MG63 (cell line): ENCODE measurements around the gene SUSD3. TPM values are rescaled to one million over a fixed set of nuclear protein-coding genes. Genes with fewer than 3 reads are reported as not detected.

Experiments
- DNase-seq: peaks from one replicate; pipeline ENCODE4 v3.0.0-alpha.2; 2020
- H3K27me3 ChIP-seq: fragments of 250-450 bp; sonication (Bioruptor Pico); 2 replicates; pipeline ENCODE4 v1.5.1; 2020; ENCODE audit warnings: mild to moderate bottlenecking, moderate library complexity
- H3K36me3 ChIP-seq: fragments of 250-450 bp; sonication (Bioruptor Pico); 2 replicates; pipeline ENCODE4 v1.5.1; 2020; ENCODE audit warnings: mild to moderate bottlenecking, moderate library complexity
- H3K4me3 ChIP-seq: fragments of 250-450 bp; sonication (Bioruptor Pico); 2 replicates; pipeline ENCODE4 v1.5.1; 2020; ENCODE audit warnings: mild to moderate bottlenecking, moderate library complexity
- H3K9me3 ChIP-seq: fragments of 250-450 bp; sonication (Bioruptor Pico); 2 replicates; pipeline ENCODE4 v1.5.1; 2020; ENCODE audit warnings: mild to moderate bottlenecking, moderate library complexity
- total RNA-seq: library from RNA; depleted of rRNA; stranded (reverse); fragments of >200 nt; shearing (Covaris generic); gene quantifications from 2 replicates; pipeline ENCODE4 v1.2.3, GENCODE V29; 2014; ENCODE audit warnings: low replicate concordance

Gene SUSD3
- total RNA-seq, 1 experiment from 2014 or later, result 0.40 TPM

DNA sequence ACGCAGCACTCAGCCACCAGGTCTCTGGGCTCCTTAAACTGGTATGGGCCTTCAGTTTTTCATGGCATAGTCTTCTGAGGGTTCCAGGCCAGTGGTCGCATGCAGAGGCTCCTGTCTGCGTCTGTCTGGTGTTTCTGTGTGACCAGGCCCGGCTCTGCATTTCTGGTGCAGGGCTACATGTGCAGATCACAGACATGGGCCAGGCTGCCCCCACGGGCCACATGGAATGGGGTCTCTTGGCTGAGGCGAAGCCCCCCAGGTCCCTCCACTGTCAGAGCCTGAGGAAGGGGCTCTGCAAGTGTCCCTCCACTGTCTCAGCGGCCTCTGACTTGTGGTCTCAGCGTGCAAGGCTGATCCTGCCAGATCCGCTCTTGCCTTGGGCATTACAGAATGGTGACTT lies 21.9 kb downstream of the SUSD3 start:
- Histone ChIP-seq H3K9me3 (no peaks in the 10 kb centered on the region), H3K36me3 (no peaks in the 10 kb centered on the region), H3K27me3 (no peaks in the 10 kb centered on the region), H3K4me3 (no peak overlapping the region)
- DNase-seq, result no peak

GRCh38 chr9:93081081-93081529 lies 22.6 kb downstream of the SUSD3 start:
- peak; percentile 56 for DNase-seq
- no peaks in the 10 kb centered on the region for H3K9me3 ChIP-seq
- H3K36me3 ChIP-seq, result no peaks in the 10 kb centered on the region
- no peaks in the 10 kb centered on the region for H3K27me3 ChIP-seq
- H3K4me3 ChIP-seq, result no peak overlapping the region

GRCh38 chr9:93081931-93082330 lies 23.4 kb downstream of the SUSD3 start:
- H3K9me3 ChIP-seq, result no peaks in the 10 kb centered on the region
- H3K27me3 ChIP-seq, result no peaks in the 10 kb centered on the region
- no peak overlapping the region for H3K4me3 ChIP-seq
- no peaks in the 10 kb centered on the region for H3K36me3 ChIP-seq
- DNase-seq, result no peak

GRCh38 chr9:93082841-93083411 lies 24.4 kb downstream of the SUSD3 start:
- Histone ChIP-seq H3K9me3 (no peaks in the 10 kb centered on the region), H3K4me3 (no peak overlapping the region), H3K27me3 (no peaks in the 10 kb centered on the region), H3K36me3 (no peaks in the 10 kb centered on the region)
- DNase-seq, result no peak

GRCh38 chr9:93083592-93084470 lies 25.3 kb downstream of the SUSD3 start:
- Histone ChIP-seq H3K9me3 (no peaks in the 10 kb centered on the region), H3K4me3 (no peak overlapping the region), H3K36me3 (no peaks in the 10 kb centered on the region), H3K27me3 (no peaks in the 10 kb centered on the region)
- no peak for DNase-seq

DNA sequence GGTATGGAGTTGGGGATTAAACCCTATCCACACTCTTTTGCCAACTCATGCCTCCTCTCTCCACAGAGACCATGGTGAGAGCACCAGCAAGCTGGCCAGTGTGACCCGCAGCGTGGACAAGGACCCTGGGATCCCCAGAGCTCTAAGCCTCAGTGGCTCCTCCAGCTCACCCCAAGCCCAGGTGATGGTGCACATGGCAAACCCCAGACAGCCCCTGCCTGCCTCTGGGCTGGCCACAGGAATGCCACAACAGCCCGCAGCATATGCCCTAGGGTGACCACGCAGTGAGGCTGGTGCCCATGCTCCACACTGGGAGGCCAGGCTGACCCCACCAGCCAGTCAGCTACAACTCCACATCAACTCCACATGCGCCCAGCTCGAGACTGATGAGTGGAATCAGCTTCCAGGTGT lies 26.0 kb downstream of the SUSD3 start:
- no peak for DNase-seq
- no peaks in the 10 kb centered on the region for H3K27me3 ChIP-seq
- H3K36me3 ChIP-seq, result no peaks in the 10 kb centered on the region
- H3K4me3 ChIP-seq, result no peak overlapping the region
- H3K9me3 ChIP-seq, result no peaks in the 10 kb centered on the region

GRCh38 chr9:93085676-93086075 lies 27.2 kb downstream of the SUSD3 start:
- Histone ChIP-seq H3K36me3 (no peaks in the 10 kb centered on the region), H3K27me3 (no peaks in the 10 kb centered on the region), H3K4me3 (no peak overlapping the region), H3K9me3 (peaks cover 2% of the 10 kb centered on the region; the same call in 1 of the 2 replicates)
- no peak for DNase-seq

DNA sequence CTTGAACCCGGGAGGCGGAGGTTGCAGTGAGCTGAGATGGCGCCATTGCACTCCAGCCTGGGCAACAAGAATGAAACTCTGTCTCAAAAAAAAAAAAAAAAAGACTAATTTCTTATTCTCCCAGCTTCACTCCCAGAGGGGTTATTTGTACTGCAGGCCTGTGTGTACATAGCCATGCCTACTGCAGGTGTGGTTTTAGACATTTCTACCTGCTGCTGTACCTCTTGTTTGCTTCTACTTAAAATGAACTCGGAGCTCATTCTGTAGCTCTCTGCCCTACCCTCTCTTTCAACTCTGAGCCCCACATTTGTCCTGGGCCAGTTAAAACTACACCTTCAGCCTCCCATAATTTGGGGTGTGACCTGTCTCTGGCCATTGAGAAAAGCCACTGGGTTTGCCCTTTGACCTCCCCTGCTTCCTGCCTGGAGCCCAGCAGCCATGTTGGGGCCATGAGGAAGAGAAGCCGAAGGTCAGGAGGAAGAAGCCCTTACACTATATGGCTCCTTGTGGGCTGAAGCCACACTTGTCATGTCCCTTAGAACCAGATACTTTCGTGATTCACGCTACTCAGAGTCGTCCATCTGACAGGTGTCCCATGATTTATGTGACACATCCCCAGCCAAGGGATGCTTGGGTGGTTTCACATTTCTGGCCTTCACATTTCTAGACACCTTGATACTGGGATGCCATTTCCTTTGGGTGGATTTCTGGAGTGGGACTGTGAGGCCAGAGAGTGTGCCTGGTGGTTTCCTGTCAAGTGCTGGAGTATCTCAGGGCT lies 28.1 kb downstream of the SUSD3 start:
- H3K9me3 ChIP-seq, result peaks cover 8% of the 10 kb centered on the region
- no peak for DNase-seq

GRCh38 chr9:93087971-93088655 lies 29.6 kb downstream of the SUSD3 start:
- no peak overlapping the region for H3K4me3 ChIP-seq
- H3K27me3 ChIP-seq, result no peaks in the 10 kb centered on the region
- H3K9me3 ChIP-seq, result peaks cover 12% of the 10 kb centered on the region
- no peaks in the 10 kb centered on the region for H3K36me3 ChIP-seq
- no peak for DNase-seq

More for the DNA sequence above, 28.1 kb downstream of the SUSD3 start:
- H3K4me3 ChIP-seq, result no peak overlapping the region
- no peaks in the 10 kb centered on the region for H3K36me3 ChIP-seq
- H3K27me3 ChIP-seq, result no peaks in the 10 kb centered on the region

GRCh38 chr9:93088656-93089015 lies 30.1 kb downstream of the SUSD3 start:
- Histone ChIP-seq H3K27me3 (no peaks in the 10 kb centered on the region), H3K36me3 (no peaks in the 10 kb centered on the region), H3K9me3 (peaks cover 12% of the 10 kb centered on the region), H3K4me3 (no peak overlapping the region)
- DNase-seq, result no peak

DNA sequence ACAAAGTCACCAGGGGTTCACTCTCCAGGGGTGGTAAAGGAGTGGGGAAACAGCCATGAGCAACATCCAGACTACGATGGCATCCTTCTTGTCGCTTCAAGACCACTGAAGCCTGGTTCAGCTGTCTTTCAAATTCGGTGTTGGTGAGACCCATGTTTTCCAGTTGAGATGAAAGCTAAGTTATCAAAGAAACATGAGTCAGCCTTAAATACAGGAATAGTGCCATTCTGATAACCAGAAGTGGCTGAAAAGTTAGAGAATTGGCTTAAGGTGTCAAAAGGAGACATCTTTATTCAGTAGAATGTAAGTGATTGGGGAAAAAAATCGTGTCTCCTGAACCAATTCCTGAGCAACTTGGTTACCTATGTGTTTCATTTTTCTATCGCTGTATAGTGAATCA lies 30.5 kb downstream of the SUSD3 start:
- H3K27me3 ChIP-seq, result no peaks in the 10 kb centered on the region
- H3K9me3 ChIP-seq, result peaks cover 12% of the 10 kb centered on the region

GRCh38 chr9:93089481-93089991 lies 31.0 kb downstream of the SUSD3 start:
- no peak for DNase-seq
- H3K27me3 ChIP-seq, result no peaks in the 10 kb centered on the region
- no peaks in the 10 kb centered on the region for H3K36me3 ChIP-seq
- no peak overlapping the region for H3K4me3 ChIP-seq
- H3K9me3 ChIP-seq, result peaks cover 12% of the 10 kb centered on the region

More for the DNA sequence above, 30.5 kb downstream of the SUSD3 start:
- Histone ChIP-seq H3K4me3 (no peak overlapping the region), H3K36me3 (no peaks in the 10 kb centered on the region)
- DNase-seq, result no peak

- Histone ChIP-seq H3K27me3 (no peaks in the 10 kb centered on the region), H3K9me3 (peaks cover 12% of the 10 kb centered on the region), H3K36me3 (no peaks in the 10 kb centered on the region), H3K4me3 (no peak overlapping the region)
- no peak for DNase-seq
These were observed 31.7 kb downstream of the SUSD3 start for GRCh38 chr9:93090091-93090655.

DNA sequence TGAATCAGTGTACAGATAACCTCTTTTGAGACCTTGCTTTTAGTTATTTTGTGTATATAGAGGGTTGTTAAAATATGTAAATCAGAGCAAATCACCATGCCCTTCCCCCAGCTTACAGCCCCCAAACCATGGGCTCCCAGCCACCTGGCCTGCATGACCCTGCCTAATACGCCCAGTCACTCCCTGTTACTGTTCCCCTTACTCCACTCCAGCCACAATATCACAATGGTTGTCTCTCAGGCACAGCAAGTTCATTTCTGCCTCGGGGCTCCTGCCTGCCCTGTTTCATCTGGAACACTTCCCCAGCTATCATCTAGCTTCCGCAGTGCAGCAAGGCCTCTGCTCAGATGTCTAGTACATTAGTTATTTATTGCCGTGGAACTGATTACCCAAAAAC lies 32.6 kb downstream of the SUSD3 start:
- peaks cover 12% of the 10 kb centered on the region for H3K9me3 ChIP-seq
- H3K4me3 ChIP-seq, result no peak overlapping the region
- no peaks in the 10 kb centered on the region for H3K27me3 ChIP-seq
- no peak for DNase-seq
- H3K36me3 ChIP-seq, result no peaks in the 10 kb centered on the region

GRCh38 chr9:93091453-93092081 lies 33.1 kb downstream of the SUSD3 start:
- Histone ChIP-seq H3K27me3 (no peaks in the 10 kb centered on the region), H3K4me3 (no peak overlapping the region), H3K9me3 (peaks cover 12% of the 10 kb centered on the region), H3K36me3 (no peaks in the 10 kb centered on the region)
- DNase-seq, result peak; percentile 70
